SK-N-SH treated with all-trans-retinoic acid at 6 μM for 48 hours (cell line): Measurements from ENCODE around the gene NPPB.
A peak's percentile ranks its signal among the peaks of the same experiment; 100 is the strongest.

Experiments
- ATAC-seq: fragments of 200-7000 bp; cut with Tn5 transposase; 3 replicates; pipeline ENCODE4 v1.9.1; 2020; ENCODE audit warnings: mild to moderate bottlenecking, moderate library complexity
- ARNTL ChIP-seq: fragments of 450-650 bp; formaldehyde crosslinking; IDR thresholded peaks from 2 replicates; pipeline ENCODE4 v1.5.0; 2020; ENCODE audit warnings: low read depth, mild to moderate bottlenecking, moderate library complexity, borderline replicate concordance
- BACH2 ChIP-seq: fragments of 250-450 bp; sonication (Bioruptor Pico); IDR thresholded peaks from 2 replicates; pipeline ENCODE4 v1.9.0; 2021; ENCODE audit warnings: mild to moderate bottlenecking, borderline replicate concordance
- CREB5 ChIP-seq: fragments of 250-450 bp; sonication (Bioruptor Pico); IDR thresholded peaks from 2 replicates; pipeline ENCODE4 v1.5.1; 2020; ENCODE audit warnings: low read depth, mild to moderate bottlenecking, moderate library complexity
- CSDC2 ChIP-seq: fragments of 250-450 bp; sonication (Bioruptor Pico); IDR thresholded peaks from 2 replicates; pipeline ENCODE4 v1.5.0; 2020; ENCODE audit warnings: mild to moderate bottlenecking, moderate library complexity
- ISL1 ChIP-seq: fragments of 250-450 bp; sonication (Bioruptor Pico); IDR thresholded peaks from 2 replicates; pipeline ENCODE4 v2.1.2; 2022; ENCODE audit warnings: mild to moderate bottlenecking, moderate library complexity
- OSR1 ChIP-seq: fragments of 250-450 bp; sonication (Bioruptor Pico); IDR thresholded peaks from 2 replicates; pipeline ENCODE4 v1.8.0; 2022; ENCODE audit warnings: moderate library complexity, mild to moderate bottlenecking, inconsistent platforms
- PATZ1 ChIP-seq: fragments of 250-450 bp; sonication (Bioruptor Pico); IDR thresholded peaks from 2 replicates; pipeline ENCODE4 v1.8.0; 2020; ENCODE audit warnings: mild to moderate bottlenecking, moderate library complexity, borderline replicate concordance
- POU6F1 ChIP-seq: fragments of 250-450 bp; sonication (Bioruptor Pico); IDR thresholded peaks from 2 replicates; pipeline ENCODE4 v1.8.0; 2021; ENCODE audit warnings: low read depth, mild to moderate bottlenecking, moderate library complexity, borderline replicate concordance
- PPARA ChIP-seq: fragments of 250-450 bp; sonication (Bioruptor Pico); IDR thresholded peaks from 2 replicates; pipeline ENCODE4 v1.5.0; 2020; ENCODE audit warnings: mild to moderate bottlenecking, borderline replicate concordance
- RARB ChIP-seq: fragments of 250-450 bp; sonication (Bioruptor Pico); IDR thresholded peaks from 2 replicates; pipeline ENCODE4 v1.8.0; 2021; ENCODE audit warnings: mild to moderate bottlenecking, moderate library complexity
- SNAI2 ChIP-seq: fragments of 250-450 bp; sonication (Bioruptor Pico); IDR thresholded peaks from 2 replicates; pipeline ENCODE4 v1.5.0; 2020; ENCODE audit warnings: mild to moderate bottlenecking, moderate library complexity
- TCF4 ChIP-seq: fragments of 250-450 bp; sonication (Bioruptor Pico); IDR thresholded peaks from 2 replicates; pipeline ENCODE4 v1.8.0; 2021; ENCODE audit warnings: mild to moderate bottlenecking, moderate library complexity, borderline replicate concordance
- TSHZ2 ChIP-seq: fragments of 250-450 bp; sonication (Bioruptor Pico); IDR thresholded peaks from 2 replicates; pipeline ENCODE4 v1.5.0; 2020; ENCODE audit warnings: mild to moderate bottlenecking, moderate library complexity
- ZFP30 ChIP-seq: fragments of 450-650 bp; formaldehyde crosslinking; IDR thresholded peaks from 2 replicates; pipeline ENCODE4 v1.5.0; 2022; ENCODE audit warnings: mild to moderate bottlenecking, moderate library complexity
- ZNF565 ChIP-seq: fragments of 450-650 bp; formaldehyde crosslinking; conservative IDR thresholded peaks from 2 replicates; pipeline ENCODE4 v1.5.0; 2020; ENCODE audit warnings: low read depth, mild to moderate bottlenecking, moderate library complexity
- ZNF70 ChIP-seq: fragments of 450-650 bp; formaldehyde crosslinking; IDR thresholded peaks from 2 replicates; pipeline ENCODE4 v1.5.0; 2020; ENCODE audit warnings: mild to moderate bottlenecking, moderate library complexity
- ZNF8 ChIP-seq: fragments of 450-650 bp; formaldehyde crosslinking; IDR thresholded peaks from 2 replicates; pipeline ENCODE4 v1.5.0; 2020; ENCODE audit warnings: mild to moderate bottlenecking, moderate library complexity

Gene NPPB

GRCh38 chr1:11839727-11840705 lies 18.7 kb downstream of the NPPB start:
- no peak for ATAC-seq
- TF ChIP-seq PATZ1: no peak
- no peak for TF ChIP-seq ZNF70 (CRISPR knock-in tag)
- TF ChIP-seq ZNF8 (CRISPR knock-in tag): no peak

- ATAC-seq: peak; percentile 95
- TF ChIP-seq TSHZ2 (CRISPR knock-in tag) (no peak), POU6F1 (CRISPR knock-in tag) (no peak), ZFP30 (no peak)
Observed at GRCh38 chr1:11838349-11839272, 20.1 kb downstream of the NPPB start.

GRCh38 chr1:11837767-11838348 lies 20.9 kb downstream of the NPPB start:
- no peak for TF ChIP-seq PATZ1
- TF ChIP-seq OSR1 (CRISPR knock-in tag): no peak
- no peak for TF ChIP-seq POU6F1 (CRISPR knock-in tag)
- TF ChIP-seq PPARA (CRISPR knock-in tag): no peak
- ATAC-seq: peak; percentile 16

- ATAC-seq: no peak
- no peak for TF ChIP-seq RARB (CRISPR knock-in tag)
- TF ChIP-seq SNAI2 (CRISPR knock-in tag): no peak
- TF ChIP-seq TCF4 (CRISPR knock-in tag): no peak
- TF ChIP-seq ZFP30: no peak
- TF ChIP-seq CREB5 (CRISPR knock-in tag): no peak
- no peak for TF ChIP-seq ARNTL (CRISPR knock-in tag)
- TF ChIP-seq CSDC2 (CRISPR knock-in tag): no peak
- TF ChIP-seq PPARA (CRISPR knock-in tag): no peak
- TF ChIP-seq ZNF565: no peak
- TF ChIP-seq PATZ1: no peak
- TF ChIP-seq ZNF8 (CRISPR knock-in tag): no peak
- no peak for TF ChIP-seq BACH2 (CRISPR knock-in tag)
- TF ChIP-seq ISL1 (CRISPR knock-in tag): no peak
Observed at GRCh38 chr1:11836955-11837766, 21.6 kb downstream of the NPPB start.
